B cell (primary cell): ENCODE data around the gene ICA1. TPM values are rescaled to one million over a fixed set of nuclear protein-coding genes. Genes with fewer than 3 reads are reported as not detected.

Experiments
- ATAC-seq: fragments of 200-7000 bp; cut with Tn5 transposase; one replicate; pipeline ENCODE4 v1.10.0; 2021; ENCODE audit warnings: low read depth, mild to moderate bottlenecking, moderate number of reproducible peaks, moderate library complexity
- CTCF ChIA-PET: fragments of 350-600 bp; sonication (Branson Sonifier 250); formaldehyde crosslinking; loops from one replicate; lab custom pipeline; 2021; ENCODE audit warnings: antibody characterized with exemption, inconsistent platforms; lab: Charles Lee
- POLR2A ChIA-PET: fragments of 350-600 bp; sonication (Branson Sonifier 250); formaldehyde crosslinking; loops from one replicate; lab custom pipeline; 2021; ENCODE audit warnings: antibody characterized with exemption; lab: Charles Lee
- DNase-seq: peaks from one replicate; pipeline ENCODE4 v3.0.0; 2013
- H2AFZ ChIP-seq: 2 replicates; pipeline ENCODE4 v1.6.1; 2012; ENCODE audit warnings: mild to moderate bottlenecking, low read depth, low read length; ENCODE audit not compliant: insufficient read depth, poor library complexity, severe bottlenecking
- H3K27ac ChIP-seq, 2 donors: 1 replicate in 1 of 2; 2 replicates in 1 of 2; pipeline ENCODE4 v1.5.1; 2012 to 2013; ENCODE audit warnings: low read length in 2 of 2, mild to moderate bottlenecking in 2 of 2, moderate library complexity in 1 of 2
- H3K27me3 ChIP-seq, 4 experiments: fragments of 200-600 bp in 1 of 4; sonication (generic) in 1 of 4; replicated peaks in 1 of 4; 1 replicate in 2 of 4; 2 replicates in 2 of 4; pipeline versions ENCODE4 v1.6.1 to v1.7.0; 2013 to 2016; ENCODE audit warnings: low read length in 3 of 4, mild to moderate bottlenecking in 2 of 4, mixed read lengths in 1 of 4, moderate library complexity in 1 of 4; ENCODE audit not compliant: insufficient read depth in 4 of 4, control insufficient read depth in 3 of 4; ENCODE audit errors: control extremely low read depth in 1 of 4
- H3K36me3 ChIP-seq, 2 experiments: replicated peaks in 1 of 2; 1 replicate in 1 of 2; 2 replicates in 1 of 2; pipeline versions ENCODE4 v1.6.1 to v1.7.1; 2013; ENCODE audit warnings: low read length in 1 of 2; ENCODE audit not compliant: insufficient read depth in 2 of 2, control insufficient read depth in 1 of 2; ENCODE audit errors: control extremely low read depth in 1 of 2, extremely low read depth in 1 of 2
- H3K4me1 ChIP-seq, 2 donors: fragments of 200-600 bp in 1 of 2; sonication (generic) in 1 of 2; 1 replicate in 1 of 2; 2 replicates in 1 of 2; pipeline versions ENCODE4 v1.5.1 to v1.6.1; 2013 to 2017; ENCODE audit warnings: low read length in 2 of 2; ENCODE audit not compliant: control insufficient read depth in 2 of 2, insufficient read depth in 2 of 2
- H3K4me2 ChIP-seq: replicated peaks from 2 replicates; pipeline ENCODE3; 2012; ENCODE audit warnings: mild to moderate bottlenecking, low read depth, low read length; ENCODE audit not compliant: poor library complexity, severe bottlenecking
- H3K4me3 ChIP-seq, 5 experiments: fragments of 200-600 bp in 1 of 5; sonication (generic) in 1 of 5; 1 replicate in 3 of 5; 2 replicates in 2 of 5; pipeline versions ENCODE4 v1.5.1 to v1.7.0; 2011 to 2016; ENCODE audit warnings: low read length in 4 of 5, mild to moderate bottlenecking in 4 of 5, low read depth in 2 of 5, control low read depth in 1 of 5, moderate library complexity in 1 of 5; ENCODE audit not compliant: insufficient read depth in 1 of 5; ENCODE audit errors: control extremely low read depth in 1 of 5, extremely low read depth in 1 of 5
- H3K79me2 ChIP-seq: fragments of 200-600 bp; sonication (generic); one replicate; pipeline ENCODE4 v1.6.0; 2016; ENCODE audit warnings: low read length; ENCODE audit not compliant: control insufficient read depth, insufficient read depth
- H3K9ac ChIP-seq: fragments of 200-600 bp; sonication (generic); 2 replicates; pipeline ENCODE4 v1.6.1; 2017; ENCODE audit warnings: mild to moderate bottlenecking, low read length, moderate library complexity
- H3K9me3 ChIP-seq, 3 donors: one replicate each; pipeline versions ENCODE4 v1.6.1 to v1.7.1; 2013; ENCODE audit warnings: low read length in 2 of 3; ENCODE audit not compliant: control insufficient read depth in 2 of 3, insufficient read depth in 1 of 3; ENCODE audit errors: control extremely low read depth in 1 of 3
- H4K20me1 ChIP-seq: 2 replicates; pipeline ENCODE4 v1.6.0; 2012; ENCODE audit warnings: mild to moderate bottlenecking, low read length; ENCODE audit not compliant: insufficient read depth, control insufficient read depth, poor library complexity, severe bottlenecking
- H3K27ac Mint-ChIP-seq: one replicate; pipeline ENCODE4 v1.8.0; 2021; ENCODE audit warnings: mixed read lengths
- H3K27me3 Mint-ChIP-seq: one replicate; pipeline ENCODE4 v1.8.0; 2021; ENCODE audit warnings: mixed read lengths
- H3K4me1 Mint-ChIP-seq: one replicate; pipeline ENCODE4 v1.8.0; 2021; ENCODE audit warnings: mixed read lengths
- H3K4me3 Mint-ChIP-seq: one replicate; pipeline ENCODE4 v1.8.0; 2021; ENCODE audit warnings: mixed read lengths
- H3K9me3 Mint-ChIP-seq: one replicate; pipeline ENCODE4 v1.8.0; 2022; ENCODE audit warnings: mixed read lengths; ENCODE audit not compliant: insufficient read depth
- CTCF ChIP-seq: fragments of 200-600 bp; IDR thresholded peaks from one replicate; pipeline ENCODE4 v1.8.0; 2022; ENCODE audit warnings: antibody characterized with exemption, mild to moderate bottlenecking
- EZH2 ChIP-seq: IDR thresholded peaks from 2 replicates; pipeline ENCODE4 v1.6.1; 2012; ENCODE audit warnings: borderline replicate concordance, low read depth, mild to moderate bottlenecking, moderate library complexity, low read length; ENCODE audit not compliant: insufficient read depth, poor library complexity, severe bottlenecking
- WGBS: methylation state at CpG from one replicate; pipeline ENCODE4 v1.1.5; 2013; ENCODE audit warnings: missing lambda C conversion rate; ENCODE audit not compliant: insufficient coverage; 5-methylcytosine and 5-hydroxymethylcytosine counted together
- intact Hi-C: fragments of 100-400 bp; cut with micrococcal nuclease; formaldehyde crosslinking; loops from one replicate; pipeline ENCODE4 v1.10.0; 2022
- polyA plus RNA-seq: library from polyadenylated mRNA; depleted of rRNA; stranded (reverse); fragments of >200 nt; gene quantifications from 2 replicates; pipeline ENCODE4 v1.2.3, GENCODE V29; 2012
- total RNA-seq, 2 donors: library from RNA; stranded (reverse); fragments of 120-200 nt in 1 of 2; gene quantifications; 1 replicate in 1 of 2; 2 replicates in 1 of 2; pipeline versions ENCODE4 v1.2.3 to v1.2.4, GENCODE V29; 2013 to 2022

Gene ICA1
- total and polyA plus RNA-seq, 2 donors (not counting 1 experiment from before 2014, with no cell fraction given): 0.03 TPM; not detected in 1

GRCh38 chr7:8190119-8190895 is 71.7 kb downstream of the ICA1 start:
- H3K27me3 Mint-ChIP-seq: no peaks in the 10 kb centered on the region
- no peak overlapping the region for H3K27ac Mint-ChIP-seq
- no peaks in the 10 kb centered on the region for H3K9me3 Mint-ChIP-seq

More at GRCh38 chr7:8190119-8190895, 71.7 kb downstream of the ICA1 start:
- DNase-seq (peak; percentile 78), ATAC-seq (peak; percentile 73)
- Histone ChIP-seq H3K9me3 (no peaks in the 10 kb centered on the region), H3K27me3 (no peaks in the 10 kb centered on the region), H3K79me2 (no peaks in the 10 kb centered on the region), H3K27ac (no peak overlapping the region), H2AFZ (no peak overlapping the region), H3K36me3 (no peaks in the 10 kb centered on the region), H3K4me1 (peaks cover 17 to 18% of the 10 kb centered on the region in 2 donors), H3K4me3 (no peak overlapping the region), H3K9ac (no peak overlapping the region), H4K20me1 (no peaks in the 10 kb centered on the region), H3K4me2 (no peak overlapping the region)
- CTCF ChIA-PET: interaction anchor here (0.6 to 6.6 kb wide), 62 partner anchors 9 to 1088 kb away, joined by 3 to 119 read pairs (median 4); partner anchors contain the start of genes GLCCI1 and UMAD1
- WGBS: no CpG with 5 or more reads among the region's 4 CpGs
- POLR2A ChIA-PET: interaction anchor here (0.7 kb wide), 1 partner anchor 348 kb away, joined by 4 read pairs; no protein-coding TSS in a partner anchor
- Mint-ChIP-seq H3K4me1 (peaks cover 18% of the 10 kb centered on the region), H3K4me3 (no peak overlapping the region)
- no peak for TF ChIP-seq EZH2
- TF ChIP-seq CTCF: peak; percentile 91
- intact Hi-C loops: loop anchor here (1.0 to 10.0 kb wide), 6 partner anchors 14 to 595 kb away; no protein-coding TSS in a partner anchor
